Endometrium (tissue), 2 donors: Measurements from ENCODE around the gene ARCN1.

ENCODE experiments used
- FAIRE-seq: peaks from 2 replicates; lab custom pipeline; 2012; peaks lifted over from hg19 to GRCh38; lab: Jason Lieb, UNC
- donor health status: control.
- donor health status: control.

Gene ARCN1

GRCh38 chr11:118572061-118572980, at the start of gene ARCN1:
Gene ARCN1, plus strand, starts transcription at chr11:118572409. Its CDS starts 139 bp downstream, at chr11:118572548.
- no peak for FAIRE-seq

- FAIRE-seq, result no peak
Observed at GRCh38 chr11:118522571-118523072, 49.6 kb upstream of the ARCN1 start.

- no peak for FAIRE-seq
Observed at GRCh38 chr11:118524356-118524755, 47.9 kb upstream of the ARCN1 start.

- FAIRE-seq, result no peak
Observed at GRCh38 chr11:118524757-118525470, 47.3 kb upstream of the ARCN1 start.

- FAIRE-seq, result no peak
Observed at GRCh38 chr11:118526688-118527087, 45.5 kb upstream of the ARCN1 start.

- FAIRE-seq, result no peak
Observed at GRCh38 chr11:118527109-118527508, 45.1 kb upstream of the ARCN1 start, which contains the start of gene TTC36. Gene TTC36, plus strand, starts transcription at chr11:118527474. Its CDS starts 21 bp downstream, at chr11:118527495.

- FAIRE-seq, result no peak
Observed at GRCh38 chr11:118528511-118528910, 43.7 kb upstream of the ARCN1 start.

- FAIRE-seq, result no peak
Observed at GRCh38 chr11:118529584-118530175, 42.5 kb upstream of the ARCN1 start.

GRCh38 chr11:118530180-118530682, 42.0 kb upstream of the ARCN1 start:
- FAIRE-seq, result no peak

GRCh38 chr11:118530683-118531596, 41.3 kb upstream of the ARCN1 start, which contains the start of gene TMEM25:
Gene TMEM25, plus strand, starts transcription at chr11:118531192. Its CDS starts 610 bp downstream, at chr11:118531802.
- FAIRE-seq, result no peak

- no peak for FAIRE-seq
Observed at GRCh38 chr11:118531597-118532084, 40.6 kb upstream of the ARCN1 start.

- FAIRE-seq, result no peak
Observed at GRCh38 chr11:118532091-118532490, 40.1 kb upstream of the ARCN1 start.

GRCh38 chr11:118532852-118533768, 39.1 kb upstream of the ARCN1 start:
- FAIRE-seq, result no peak

- FAIRE-seq, result no peak
Observed at GRCh38 chr11:118533769-118534729, 38.2 kb upstream of the ARCN1 start.

- FAIRE-seq, result no peak
Observed at GRCh38 chr11:118535261-118535660, 36.9 kb upstream of the ARCN1 start.

- FAIRE-seq, result no peak
Observed at GRCh38 chr11:118536726-118537125, 35.5 kb upstream of the ARCN1 start.

GRCh38 chr11:118537409-118537980, 34.7 kb upstream of the ARCN1 start:
- FAIRE-seq, result no peak

GRCh38 chr11:118544010-118544646, 28.1 kb upstream of the ARCN1 start:
- no peak for FAIRE-seq
